Stimulated activated CD8-positive, alpha-beta memory T cell treated with anti-CD3 and anti-CD28 coated beads, Interleukin-7, amount 100 ng/mL, for 24 hours (primary cell): ENCODE measurements around the gene TRPC3.

Experiments
- DNase-seq: peaks from one replicate; pipeline ENCODE4 v3.0.0-alpha.2; 2020; ENCODE audit warnings: low read depth

Gene TRPC3

DNA sequence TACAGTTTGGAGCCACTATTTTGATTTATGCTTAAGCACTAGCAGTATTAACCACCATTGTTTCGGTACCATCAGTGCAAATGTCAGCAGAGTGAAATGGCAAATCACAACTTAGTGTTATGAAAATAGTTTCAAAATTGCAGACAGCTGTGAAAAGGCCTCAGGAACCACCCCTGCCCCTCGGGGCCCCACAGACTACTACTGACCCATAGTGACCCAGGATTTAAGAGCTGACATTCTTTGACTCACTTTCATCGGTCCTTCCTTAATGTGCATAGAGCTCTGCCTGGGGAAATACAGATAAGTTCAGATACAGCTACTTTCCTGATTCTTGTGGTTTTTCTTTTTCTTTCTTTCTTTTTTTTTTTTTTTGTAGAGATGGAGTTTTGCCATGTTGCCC lies 78.3 kb downstream of the TRPC3 start:
- DNase-seq = no peak

DNA sequence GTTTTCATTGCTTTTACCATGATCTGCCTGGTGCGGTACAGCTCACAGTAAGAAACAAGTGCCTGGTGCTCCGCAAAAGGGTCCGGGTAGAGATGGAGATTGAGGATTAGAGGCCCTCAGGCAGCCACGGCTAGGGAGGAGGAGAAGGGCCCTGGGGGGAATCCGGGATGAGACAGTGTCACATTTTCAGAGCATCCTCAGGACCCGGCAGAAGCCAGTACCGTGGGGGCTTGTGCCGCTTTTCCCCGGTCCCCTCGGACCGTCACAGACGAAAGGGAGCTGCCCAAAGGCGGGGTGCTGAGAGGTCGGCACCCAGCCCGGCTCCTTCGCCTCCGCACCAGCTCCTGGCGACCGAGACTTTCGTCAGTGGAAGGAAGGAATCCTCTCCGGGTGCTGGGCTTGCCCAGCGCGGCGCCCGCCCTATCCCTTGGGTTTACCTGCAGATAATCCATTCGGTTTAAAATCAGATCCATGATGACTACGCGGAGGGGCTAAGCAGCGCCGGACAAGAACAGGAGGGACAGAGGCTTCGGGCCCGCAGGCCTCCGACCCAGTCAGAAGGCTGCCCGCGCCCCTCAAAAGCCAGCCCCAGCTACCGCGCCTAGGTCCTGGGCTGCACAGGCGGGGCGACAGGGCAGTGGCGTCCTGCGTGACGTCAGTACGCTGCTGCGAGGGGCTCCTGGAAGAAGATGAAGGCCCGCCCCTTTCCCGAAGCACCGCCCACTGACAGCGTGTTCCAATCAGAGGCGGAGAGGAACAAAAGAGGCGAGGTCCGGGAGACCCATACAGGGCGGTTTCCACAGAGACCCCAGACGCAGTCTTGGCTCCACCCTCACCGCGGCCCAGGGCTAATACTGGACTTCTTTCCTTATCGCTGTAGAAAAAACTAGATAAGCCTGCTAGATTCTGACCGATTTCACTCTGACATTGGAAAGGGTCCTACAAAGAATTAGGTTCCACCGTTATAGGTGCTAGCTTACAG lies 81.7 kb downstream of the TRPC3 start, which contains the start of gene BBS7:
BBS7 (minus strand) TSS at position 634 of the 982 bp plus-strand sequence; CDS start at position 473, 161 bp downstream.
- peak; percentile 97 for DNase-seq

GRCh38 chr4:121863799-121864198 lies 88.1 kb downstream of the TRPC3 start:
- DNase-seq = no peak

GRCh38 chr4:121861426-121861825 lies 90.4 kb downstream of the TRPC3 start:
- DNase-seq = no peak

GRCh38 chr4:121860121-121860520 lies 91.7 kb downstream of the TRPC3 start:
- DNase-seq = no peak

- DNase-seq = no peak
These were observed 100.5 kb downstream of the TRPC3 start for GRCh38 chr4:121851354-121851753.

DNA sequence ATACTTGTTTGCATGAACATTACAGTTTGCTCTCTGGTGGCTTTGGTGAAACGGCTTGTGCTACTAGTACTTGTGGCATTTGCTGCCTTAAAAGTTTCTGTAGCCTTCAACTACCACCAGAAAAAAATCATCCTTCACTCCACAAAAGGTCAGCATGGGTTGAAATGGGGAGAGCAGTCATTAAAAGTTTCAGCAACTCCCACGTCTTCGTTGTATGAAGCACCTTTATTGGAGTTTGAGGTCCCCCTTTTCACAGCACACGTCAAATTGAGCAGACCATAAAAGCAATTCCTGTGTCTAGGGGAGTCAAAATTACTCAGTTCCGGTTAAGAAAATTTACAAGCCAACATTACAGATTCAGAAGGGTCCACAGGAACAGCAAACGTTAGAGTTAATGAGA lies 105.2 kb downstream of the TRPC3 start:
- no peak for DNase-seq

GRCh38 chr4:121842862-121843261 lies 109.0 kb downstream of the TRPC3 start:
- DNase-seq = no peak

DNA sequence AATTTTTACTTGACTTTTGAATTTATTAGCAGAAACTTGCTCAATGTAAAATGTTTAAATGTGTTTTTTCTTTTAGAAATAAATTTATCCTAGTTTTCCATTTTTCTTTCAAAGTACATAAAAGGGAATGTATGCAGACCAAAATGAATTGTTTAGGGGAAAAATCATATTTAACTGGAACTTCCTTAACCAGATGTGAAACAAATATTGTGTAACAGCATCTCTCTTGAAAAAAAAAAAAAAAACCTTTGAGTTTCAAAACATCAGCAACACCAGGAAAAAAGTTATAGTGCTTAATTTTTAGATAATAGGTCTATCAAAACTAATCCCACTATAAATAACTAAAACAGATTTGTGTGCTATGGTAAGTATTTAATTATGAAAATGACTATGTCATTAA lies 113.7 kb downstream of the TRPC3 start:
- DNase-seq = no peak

DNA sequence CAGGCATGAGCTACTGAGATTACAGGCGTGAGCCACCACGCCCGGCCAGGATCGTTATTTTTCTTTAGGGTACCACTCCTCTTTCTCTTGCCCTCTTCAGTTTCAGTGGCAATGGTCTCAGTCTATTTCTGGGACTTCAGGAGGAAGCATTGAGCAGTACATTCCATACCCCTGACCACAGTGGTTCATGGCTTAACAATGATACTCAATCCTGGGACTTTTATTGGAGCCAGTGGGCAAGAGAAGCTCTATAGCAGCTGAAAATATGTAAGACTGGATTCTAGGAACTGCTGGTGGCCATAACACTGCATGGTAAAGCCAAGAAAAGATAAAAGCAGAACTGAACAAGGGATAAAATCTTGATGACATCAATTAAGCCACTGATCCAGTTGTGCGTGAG lies 122.3 kb downstream of the TRPC3 start:
- no peak for DNase-seq
